PC-3 (cell line): ENCODE data around the gene GSG1. TPM values are rescaled to one million over a fixed set of nuclear protein-coding genes. Genes with fewer than 3 reads are reported as not detected.
"Not testable (repeated sequence)": the region's sequence is repeated elsewhere in the genome, so short reads cannot be mapped to it uniquely, and the experiment has no call there.

ENCODE experiments used
- ATAC-seq: fragments of 200-7000 bp; cut with Tn5 transposase; 2 replicates; pipeline ENCODE4 v1.9.1; 2020; ENCODE audit warnings: mild to moderate bottlenecking, moderate library complexity
- BruUV-seq: library from RNA; stranded (reverse); fragments of 400-500 nt; replicated peaks from 2 replicates; lab custom pipeline; 2021; lab: Mats Ljungman, UMichigan
- CTCF ChIA-PET: fragments of 300-600 bp; sonication (Branson Sonifier 250); formaldehyde crosslinking; loops from one replicate; lab custom pipeline; 2022; ENCODE audit warnings: antibody characterized with exemption; lab: Charles Lee
- POLR2A ChIA-PET: fragments of 300-600 bp; sonication (Branson Sonifier 250); formaldehyde crosslinking; loops from one replicate; lab custom pipeline; 2022; ENCODE audit warnings: antibody characterized with exemption; ENCODE audit not compliant: unreplicated experiment; lab: Charles Lee
- DNase-seq: peaks from one replicate; pipeline ENCODE4 v3.0.0-alpha.2; 2015
- H2AFZ ChIP-seq: fragments of 300-600 bp; sonication (generic); 2 replicates; pipeline ENCODE4 v1.6.0; 2016; ENCODE audit warnings: antibody characterized with exemption, low read length
- H3F3A ChIP-seq: fragments of 300-600 bp; sonication (generic); one replicate; pipeline ENCODE4 v1.6.0; 2017; ENCODE audit warnings: antibody characterized with exemption, low read length, control low read depth, mild to moderate bottlenecking; ENCODE audit not compliant: unreplicated experiment
- H3K27ac ChIP-seq: fragments of 300-600 bp; sonication (generic); 2 replicates; pipeline ENCODE4 v1.5.1; 2016; ENCODE audit warnings: mild to moderate bottlenecking, low read length
- H3K27me3 ChIP-seq: fragments of 300-600 bp; sonication (generic); 2 replicates; pipeline ENCODE4 v1.6.1; 2016; ENCODE audit warnings: low read length, mixed read lengths
- H3K36me3 ChIP-seq: fragments of 300-600 bp; sonication (generic); 2 replicates; pipeline ENCODE4 v1.6.1; 2016; ENCODE audit warnings: low read depth, mixed run types, low read length, mixed read lengths
- H3K4me1 ChIP-seq: fragments of 300-600 bp; sonication (generic); 2 replicates; pipeline ENCODE4 v1.5.1; 2016; ENCODE audit warnings: low read length; ENCODE audit not compliant: insufficient read depth
- H3K4me2 ChIP-seq: fragments of 300-600 bp; sonication (generic); 2 replicates; pipeline ENCODE4 v1.6.0; 2016; ENCODE audit warnings: low read length
- H3K4me3 ChIP-seq: fragments of 300-600 bp; sonication (generic); 2 replicates; pipeline ENCODE4 v1.5.1; 2016; ENCODE audit warnings: mild to moderate bottlenecking, low read length, mixed read lengths
- H3K79me2 ChIP-seq: fragments of 300-600 bp; sonication (generic); 2 replicates; pipeline ENCODE4 v1.6.1; 2017; ENCODE audit warnings: low read length, mixed read lengths
- H3K9ac ChIP-seq: fragments of 300-600 bp; sonication (generic); 2 replicates; pipeline ENCODE4 v1.6.0; 2016; ENCODE audit warnings: mild to moderate bottlenecking, low read length
- H3K9me2 ChIP-seq: fragments of 300-600 bp; sonication (generic); replicated peaks from 2 replicates; pipeline ENCODE4 v1.6.1; 2016; ENCODE audit warnings: mixed run types, low read length, mixed read lengths
- H3K9me3 ChIP-seq: fragments of 300-600 bp; sonication (generic); 2 replicates; pipeline ENCODE4 v1.6.1; 2016; ENCODE audit warnings: low read length, mixed read lengths
- H4K20me1 ChIP-seq: fragments of 300-600 bp; sonication (generic); 2 replicates; pipeline ENCODE4 v1.6.1; 2016; ENCODE audit warnings: low read length, mixed read lengths
- CTCF ChIP-seq: fragments of 300-600 bp; sonication (generic); conservative IDR thresholded peaks from 2 replicates; pipeline ENCODE4 v1.5.1; 2017; ENCODE audit warnings: antibody characterized with exemption, low read depth, mild to moderate bottlenecking, low read length
- EZH2 ChIP-seq: fragments of 300-600 bp; sonication (generic); IDR thresholded peaks from one replicate; pipeline ENCODE4 v1.6.1; 2017; ENCODE audit warnings: antibody characterized with exemption, mild to moderate bottlenecking, low read length; ENCODE audit not compliant: unreplicated experiment
- EZH2phosphoT487 ChIP-seq: fragments of 300-600 bp; sonication (generic); IDR thresholded peaks from 2 replicates; pipeline ENCODE4 v1.6.1; 2018; ENCODE audit warnings: mild to moderate bottlenecking, antibody characterized with exemption, low read length, borderline replicate concordance
- intact Hi-C: fragments of 100-400 bp; cut with micrococcal nuclease; formaldehyde crosslinking; loops from 2 replicates; pipeline ENCODE4 v1.9.0; 2023
- total RNA-seq: library from RNA; depleted of rRNA; stranded (reverse); fragments of >200 nt; gene quantifications from 2 replicates; pipeline ENCODE4 v1.2.3, GENCODE V29; 2014

Gene GSG1
- total RNA-seq, 1 experiment from 2014 or later = 0.77 TPM

GRCh38 chr12:13084898-13085640 lies 18.4 kb downstream of the GSG1 start:
- BruUV-seq = no TSS peak
- no peak overlapping the region for H2AFZ ChIP-seq
- ChIA-PET CTCF (no interaction called here), POLR2A (no interaction called here)
- no peaks in the 10 kb centered on the region for H3K27me3 ChIP-seq
- no peak overlapping the region for H3K9ac ChIP-seq
- no peak overlapping the region for H3K4me2 ChIP-seq
- H3K9me2 ChIP-seq = no peaks in the 10 kb centered on the region
- ATAC-seq (no peak), DNase-seq (no peak)
- no peaks in the 10 kb centered on the region for H3F3A ChIP-seq
- intact Hi-C loops = no loop called here
- no peaks in the 10 kb centered on the region for H3K9me3 ChIP-seq
- no peaks in the 10 kb centered on the region for H3K4me1 ChIP-seq
- no peak overlapping the region for H3K4me3 ChIP-seq
- H3K27ac ChIP-seq = no peak overlapping the region
- no peaks in the 10 kb centered on the region for H4K20me1 ChIP-seq
- no peaks in the 10 kb centered on the region for H3K36me3 ChIP-seq
- no peaks in the 10 kb centered on the region for H3K79me2 ChIP-seq
- no peak for TF ChIP-seq CTCF
- no peak for TF ChIP-seq EZH2
- no peak for TF ChIP-seq EZH2phosphoT487

GRCh38 chr12:13083638-13084037 lies 19.8 kb downstream of the GSG1 start:
- H3K4me2 ChIP-seq, H3F3A ChIP-seq, POLR2A ChIA-PET, H3K4me1 ChIP-seq, H3K4me3 ChIP-seq, BruUV-seq, H4K20me1 ChIP-seq, H3K9me2 ChIP-seq, H3K27ac ChIP-seq, intact Hi-C loops, H3K36me3 ChIP-seq, ATAC-seq, H2AFZ ChIP-seq, H3K79me2 ChIP-seq, H3K9me3 ChIP-seq, H3K9ac ChIP-seq, DNase-seq, H3K27me3 ChIP-seq: not testable (repeated sequence)
- CTCF ChIA-PET = interaction anchor here (0.6 kb wide), 1 partner anchor 39 kb away, joined by 6 read pairs; no protein-coding TSS in a partner anchor

GRCh38 chr12:13082861-13083260 lies 20.6 kb downstream of the GSG1 start:
- intact Hi-C loops = no loop called here
- H2AFZ ChIP-seq = no peak overlapping the region
- ChIA-PET POLR2A (no interaction called here), CTCF (no interaction called here)
- no peak overlapping the region for H3K27ac ChIP-seq
- no peaks in the 10 kb centered on the region for H3K9me3 ChIP-seq
- H3K27me3 ChIP-seq = no peaks in the 10 kb centered on the region
- no peaks in the 10 kb centered on the region for H3K36me3 ChIP-seq
- H4K20me1 ChIP-seq = no peaks in the 10 kb centered on the region
- no peak for ATAC-seq
- no peak for TF ChIP-seq EZH2phosphoT487
- no peak for TF ChIP-seq EZH2
- TF ChIP-seq CTCF = no peak
- no peak overlapping the region for H3K9ac ChIP-seq
- no peak for DNase-seq
- no peaks in the 10 kb centered on the region for H3K79me2 ChIP-seq
- peaks cover 6% of the 10 kb centered on the region for H3K4me1 ChIP-seq
- no peak overlapping the region for H3K4me3 ChIP-seq
- no peaks in the 10 kb centered on the region for H3K9me2 ChIP-seq
- H3K4me2 ChIP-seq = no peak overlapping the region
- BruUV-seq = no TSS peak
- H3F3A ChIP-seq = no peaks in the 10 kb centered on the region
